ENCODE results near the gene KIAA1671. TPM values are rescaled to one million over a fixed set of nuclear protein-coding genes. Genes with fewer than 3 reads are reported as not detected.

The KIAA1671 gene
- total RNA-seq, 1 experiment from 2014 or later: 12.8 TPM

DNA sequence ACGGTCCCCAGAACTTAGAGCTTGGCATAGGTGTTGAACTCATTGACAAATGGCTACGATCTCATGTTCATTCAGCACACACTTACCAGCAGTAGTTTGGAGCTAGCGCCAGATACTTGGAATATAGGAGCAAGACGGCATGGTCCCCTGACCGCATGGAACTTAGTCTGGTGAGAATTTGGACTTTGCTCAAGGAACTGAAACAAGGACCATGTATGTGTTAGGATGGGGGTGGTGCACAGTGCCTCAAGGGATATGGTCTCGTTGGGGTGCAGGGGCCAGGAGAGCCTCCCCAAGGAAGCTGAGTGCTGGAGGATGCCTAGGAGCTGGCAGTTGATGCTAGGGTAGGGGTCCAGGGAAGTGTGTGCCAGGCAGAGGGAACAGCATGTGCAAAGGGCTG is 119.2 kb downstream of the KIAA1671 start:
- no TSS peak for BruUV-seq (replicated peaks)
- intact Hi-C loops (cut with micrococcal nuclease; ENCODE audit: unreplicated experiment): loop anchor here (10.0 kb wide), 1 partner anchor 263 kb away; no protein-coding TSS in a partner anchor

DNA sequence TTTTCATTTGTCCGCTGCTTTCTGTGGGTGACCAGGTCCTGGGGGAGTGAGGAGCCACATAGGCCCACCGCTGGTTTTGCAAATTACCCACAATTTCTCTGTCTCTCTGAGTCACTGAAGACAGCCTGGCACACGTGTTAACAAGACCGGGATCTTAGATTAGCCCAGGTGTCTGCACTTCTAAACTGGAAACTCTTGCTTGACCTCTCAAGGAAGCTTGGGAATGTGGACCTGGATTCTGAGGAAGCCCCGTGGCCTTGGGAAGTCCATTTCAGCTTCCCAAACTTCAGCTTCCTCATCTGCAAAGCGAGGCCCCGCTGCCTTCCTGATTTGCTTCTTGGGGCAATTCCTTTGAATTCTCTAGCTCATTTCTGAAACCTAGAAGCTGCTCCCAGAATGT is 119.9 kb downstream of the KIAA1671 start:
- H3K27me3 ChIP-seq (replicated peaks; ENCODE audit: insufficient read depth, low read depth, low read length, poor library complexity): no peaks in the 10 kb centered on the region
- DNase-seq (ENCODE audit: low spot score): no peak
- intact Hi-C loops (cut with micrococcal nuclease; ENCODE audit: unreplicated experiment): loop anchor here (10.0 kb wide), 1 partner anchor 262 kb away; no protein-coding TSS in a partner anchor
- no peak overlapping the region for H3K4me3 ChIP-seq (ENCODE audit: low read depth, low read length, poor library complexity, severe bottlenecking)
- H3K9me3 ChIP-seq (ENCODE audit: low read depth, low read length, poor library complexity, severe bottlenecking): no peaks in the 10 kb centered on the region
- no TSS peak for BruUV-seq (replicated peaks)
- TF ChIP-seq EZH2 (IDR thresholded peaks at IDR 0.05; ENCODE audit: borderline replicate concordance, low read depth, low read length, poor library complexity, severe bottlenecking): no peak
- TF ChIP-seq, protein P1, sequence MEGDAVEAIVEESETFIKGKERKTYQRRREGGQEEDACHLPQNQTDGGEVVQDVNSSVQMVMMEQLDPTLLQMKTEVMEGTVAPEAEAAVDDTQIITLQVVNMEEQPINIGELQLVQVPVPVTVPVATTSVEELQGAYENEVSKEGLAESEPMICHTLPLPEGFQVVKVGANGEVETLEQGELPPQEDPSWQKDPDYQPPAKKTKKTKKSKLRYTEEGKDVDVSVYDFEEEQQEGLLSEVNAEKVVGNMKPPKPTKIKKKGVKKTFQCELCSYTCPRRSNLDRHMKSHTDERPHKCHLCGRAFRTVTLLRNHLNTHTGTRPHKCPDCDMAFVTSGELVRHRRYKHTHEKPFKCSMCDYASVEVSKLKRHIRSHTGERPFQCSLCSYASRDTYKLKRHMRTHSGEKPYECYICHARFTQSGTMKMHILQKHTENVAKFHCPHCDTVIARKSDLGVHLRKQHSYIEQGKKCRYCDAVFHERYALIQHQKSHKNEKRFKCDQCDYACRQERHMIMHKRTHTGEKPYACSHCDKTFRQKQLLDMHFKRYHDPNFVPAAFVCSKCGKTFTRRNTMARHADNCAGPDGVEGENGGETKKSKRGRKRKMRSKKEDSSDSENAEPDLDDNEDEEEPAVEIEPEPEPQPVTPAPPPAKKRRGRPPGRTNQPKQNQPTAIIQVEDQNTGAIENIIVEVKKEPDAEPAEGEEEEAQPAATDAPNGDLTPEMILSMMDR (conservative IDR thresholded peaks at IDR 0.05; ENCODE audit: low read depth, low read length): no peak
- H3K36me3 ChIP-seq (ENCODE audit: insufficient read depth, low read length, poor library complexity, severe bottlenecking): no peaks in the 10 kb centered on the region
- CTCF ChIA-PET: no interaction called here
- H3K4me1 ChIP-seq (ENCODE audit: insufficient read depth, low read length, poor library complexity, severe bottlenecking): no peaks in the 10 kb centered on the region
- H3K27ac ChIP-seq (ENCODE audit: low read depth, low read length, poor library complexity, severe bottlenecking): no peak overlapping the region
- POLR2A ChIA-PET (ENCODE audit: low non-redundant PET): no interaction called here

More for the DNA sequence above, 119.2 kb downstream of the KIAA1671 start:
- TF ChIP-seq, protein P1 (conservative IDR thresholded peaks at IDR 0.05; ENCODE audit: low read depth, low read length): no peak
- TF ChIP-seq EZH2 (IDR thresholded peaks at IDR 0.05; ENCODE audit: borderline replicate concordance, low read depth, low read length, poor library complexity, severe bottlenecking): no peak
- CTCF ChIA-PET: no interaction called here
- Histone ChIP-seq H3K27me3 (replicated peaks; ENCODE audit: insufficient read depth, low read depth, low read length, poor library complexity) (no peaks in the 10 kb centered on the region), H3K27ac (ENCODE audit: low read depth, low read length, poor library complexity, severe bottlenecking) (no peak overlapping the region), H3K36me3 (ENCODE audit: insufficient read depth, low read length, poor library complexity, severe bottlenecking) (no peaks in the 10 kb centered on the region), H3K4me3 (ENCODE audit: low read depth, low read length, poor library complexity, severe bottlenecking) (no peak overlapping the region), H3K4me1 (ENCODE audit: insufficient read depth, low read length, poor library complexity, severe bottlenecking) (no peaks in the 10 kb centered on the region), H3K9me3 (ENCODE audit: low read depth, low read length, poor library complexity, severe bottlenecking) (no peaks in the 10 kb centered on the region)
- no peak for DNase-seq (ENCODE audit: low spot score)
- POLR2A ChIA-PET (ENCODE audit: low non-redundant PET): no interaction called here

DNA sequence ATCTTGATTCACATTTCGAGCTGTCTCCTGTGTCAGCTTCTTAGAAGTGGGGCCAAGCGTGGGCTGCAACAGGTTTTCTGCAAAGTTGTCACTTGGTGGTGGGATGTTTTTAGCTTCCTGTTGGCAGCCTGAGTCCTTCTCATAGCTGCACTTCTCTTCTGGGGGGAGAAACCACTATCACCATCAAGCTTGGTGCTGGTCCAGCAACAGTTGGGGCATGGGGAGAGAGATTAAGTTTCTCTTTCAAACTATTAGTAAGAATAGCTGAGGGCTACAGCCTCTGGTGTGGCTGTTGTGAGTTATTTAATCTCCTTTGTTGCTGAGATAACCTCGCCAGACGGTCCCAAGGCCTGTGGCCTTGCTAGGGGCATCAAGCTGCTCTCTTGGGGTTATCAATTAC is 123.8 kb downstream of the KIAA1671 start:
- H3K36me3 ChIP-seq (ENCODE audit: insufficient read depth, low read length, poor library complexity, severe bottlenecking): no peaks in the 10 kb centered on the region
- H3K4me3 ChIP-seq (ENCODE audit: low read depth, low read length, poor library complexity, severe bottlenecking): no peak overlapping the region
- no peaks in the 10 kb centered on the region for H3K4me1 ChIP-seq (ENCODE audit: insufficient read depth, low read length, poor library complexity, severe bottlenecking)
- no peak for DNase-seq (ENCODE audit: low spot score)
- ChIA-PET CTCF (no interaction called here), POLR2A (ENCODE audit: low non-redundant PET) (interaction anchor here (0.6 kb wide), 1 partner anchor 663 kb away, joined by 5 read pairs; no protein-coding TSS in a partner anchor)
- intact Hi-C loops (cut with micrococcal nuclease; ENCODE audit: unreplicated experiment): loop anchor here (10.0 kb wide), 1 partner anchor 258 kb away; no protein-coding TSS in a partner anchor
- no peak overlapping the region for H3K27ac ChIP-seq (ENCODE audit: low read depth, low read length, poor library complexity, severe bottlenecking)
- H3K27me3 ChIP-seq (replicated peaks; ENCODE audit: insufficient read depth, low read depth, low read length, poor library complexity): no peaks in the 10 kb centered on the region
- BruUV-seq (replicated peaks): no TSS peak
- H3K9me3 ChIP-seq (ENCODE audit: low read depth, low read length, poor library complexity, severe bottlenecking): no peaks in the 10 kb centered on the region
- TF ChIP-seq EZH2 (IDR thresholded peaks at IDR 0.05; ENCODE audit: borderline replicate concordance, low read depth, low read length, poor library complexity, severe bottlenecking): no peak
- TF ChIP-seq, protein P1 (conservative IDR thresholded peaks at IDR 0.05; ENCODE audit: low read depth, low read length): no peak

Measured in A673 (cell line).